NB4 (cell line): ENCODE results near the gene TSTD2.

Experiments used
- CTCF ChIP-seq: IDR thresholded peaks from one replicate; pipeline ENCODE4 v1.5.1; 2012; ENCODE audit warnings: low read depth, low read length
- MAX ChIP-seq: IDR thresholded peaks from 2 replicates; pipeline ENCODE4 v1.6.1; 2011; ENCODE audit warnings: low read depth, low read length
- POLR2A ChIP-seq: IDR thresholded peaks from 2 replicates; pipeline ENCODE4 v1.6.1; 2011; ENCODE audit warnings: mild to moderate bottlenecking; ENCODE audit not compliant: insufficient read length; ENCODE audit errors: extremely low read depth

GRCh38 chr9:97617939-97618416, 15.2 kb downstream of the TSTD2 start:
- TF ChIP-seq CTCF, result no peak
- TF ChIP-seq POLR2A, result no peak
- TF ChIP-seq MAX, result no peak
